HG03066 (cell line): ENCODE measurements around the gene PEAK1.
"Not testable (repeated sequence)": the region's sequence is repeated elsewhere in the genome, so short reads cannot be mapped to it uniquely, and the experiment has no call there.

Experiments used
- ATAC-seq: cut with Tn5 transposase; IDR thresholded peaks from one replicate; pipeline ENCODE4 v1.9.1; 2021; ENCODE audit warnings: low read depth; ENCODE audit not compliant: unreplicated experiment

The PEAK1 gene

DNA sequence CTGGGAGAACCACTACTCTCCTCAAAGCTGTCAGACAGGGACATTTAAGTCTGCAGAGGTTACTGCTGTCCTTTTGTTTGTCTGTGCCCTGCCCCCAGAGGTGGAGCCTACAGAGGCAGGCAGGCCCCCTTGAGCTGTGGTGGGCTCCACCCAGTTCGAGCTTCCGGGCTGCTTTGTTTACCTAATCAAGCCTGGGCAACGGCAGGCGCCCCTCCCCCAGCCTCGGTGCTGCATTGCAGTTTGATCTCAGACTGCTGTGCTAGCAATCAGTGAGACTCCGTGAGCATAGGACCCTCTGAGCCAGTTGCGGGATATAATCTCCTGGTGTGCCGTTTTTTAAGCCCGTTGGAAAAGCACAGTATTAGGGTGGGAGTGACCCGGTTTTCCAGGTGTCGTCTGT is 263.9 kb downstream of the PEAK1 start:
- not testable (repeated sequence) for ATAC-seq

GRCh38 chr15:77148191-77148590 is 271.7 kb downstream of the PEAK1 start:
- no peak for ATAC-seq

GRCh38 chr15:77145370-77145769 is 274.5 kb downstream of the PEAK1 start:
- no peak for ATAC-seq

- no peak for ATAC-seq
These were observed 275.3 kb downstream of the PEAK1 start for GRCh38 chr15:77144492-77145070.

GRCh38 chr15:77144026-77144425 is 275.9 kb downstream of the PEAK1 start:
- ATAC-seq = no peak

- no peak for ATAC-seq
These were observed 276.3 kb downstream of the PEAK1 start for GRCh38 chr15:77143616-77144015.

- ATAC-seq = no peak
These were observed 276.7 kb downstream of the PEAK1 start for GRCh38 chr15:77143191-77143590.

DNA sequence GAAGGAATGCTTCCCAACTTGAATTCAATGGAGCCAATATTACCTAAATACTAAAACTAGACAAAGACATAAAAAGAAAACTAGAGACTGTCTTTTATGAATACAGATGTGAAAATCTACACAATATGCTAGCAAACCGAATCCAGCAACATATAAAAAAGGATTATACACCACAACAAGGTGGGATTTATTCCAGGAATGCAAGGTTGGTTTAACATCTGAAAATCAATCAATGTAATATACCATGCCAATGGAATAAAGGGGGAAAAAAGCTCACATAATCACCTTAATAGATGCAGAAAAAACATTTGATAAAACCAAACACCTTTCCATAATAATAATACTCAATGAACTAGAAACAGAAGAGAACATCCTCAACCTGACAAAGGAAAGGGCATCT is 279.7 kb downstream of the PEAK1 start:
- ATAC-seq = no peak

- ATAC-seq = no peak
These were observed 280.6 kb downstream of the PEAK1 start for GRCh38 chr15:77139312-77139711.

GRCh38 chr15:77138167-77138522 is 281.8 kb downstream of the PEAK1 start:
- ATAC-seq = no peak

DNA sequence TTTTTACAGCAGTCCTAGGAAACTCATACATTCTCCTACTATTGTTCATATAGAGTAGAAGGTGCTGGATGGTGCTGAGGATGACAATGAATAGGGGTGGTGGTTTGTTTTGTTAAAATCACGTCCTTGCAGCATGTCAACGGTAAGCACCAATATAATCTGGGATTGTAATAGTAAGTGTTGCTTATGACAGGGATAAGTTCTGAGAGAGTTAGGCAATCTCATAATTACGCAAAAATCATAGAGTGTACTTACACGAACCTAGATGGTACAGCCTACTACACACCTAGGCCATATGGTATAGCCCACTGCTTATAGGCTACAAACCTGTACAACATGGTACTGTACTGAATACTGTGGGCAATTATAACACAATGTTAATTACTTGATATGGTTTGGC is 284.7 kb downstream of the PEAK1 start:
- ATAC-seq = no peak

- no peak for ATAC-seq
These were observed 289.5 kb downstream of the PEAK1 start for GRCh38 chr15:77130315-77130930.

DNA sequence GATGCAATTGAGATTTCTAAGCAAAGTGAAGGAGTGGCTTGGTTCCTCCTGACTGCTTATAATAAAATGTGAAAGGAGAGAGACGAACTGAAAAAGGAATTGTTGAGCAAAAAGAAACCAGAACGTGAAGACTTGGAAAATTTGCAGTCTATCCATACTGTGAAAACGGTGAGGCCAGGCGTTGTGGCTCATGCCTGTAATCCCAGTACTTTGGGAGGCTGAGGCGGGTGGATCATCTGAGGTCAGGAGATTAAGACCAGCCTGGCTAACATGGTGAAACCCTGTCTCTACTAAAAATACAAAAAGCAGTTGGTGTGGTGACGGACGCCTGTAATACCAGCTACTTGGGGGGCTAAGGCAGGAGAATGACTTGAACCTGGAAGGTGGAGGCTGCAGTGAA is 292.3 kb downstream of the PEAK1 start:
- no peak for ATAC-seq

GRCh38 chr15:77126529-77127326 is 293.2 kb downstream of the PEAK1 start:
- ATAC-seq = no peak

GRCh38 chr15:77123854-77124253 is 296.1 kb downstream of the PEAK1 start:
- no peak for ATAC-seq

DNA sequence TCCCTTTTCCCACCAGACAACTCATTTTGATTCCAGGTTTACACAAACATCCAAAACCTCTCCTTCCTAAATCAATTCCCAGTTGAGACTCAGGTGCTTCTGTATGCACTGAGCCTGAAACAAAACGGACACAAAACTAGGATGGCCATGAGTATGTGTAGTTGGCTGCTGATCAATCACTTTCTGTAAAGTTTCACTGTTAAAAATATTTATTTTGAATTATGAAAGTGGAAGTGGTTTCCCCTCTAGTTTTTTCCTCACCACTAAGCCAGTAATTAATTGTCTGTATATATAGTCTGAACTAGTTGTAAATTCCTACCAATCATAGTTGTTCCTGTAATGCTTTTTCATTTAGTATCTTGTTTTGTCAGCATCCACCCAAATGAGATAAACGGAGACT is 297.3 kb downstream of the PEAK1 start:
- ATAC-seq = no peak

- no peak for ATAC-seq
These were observed 298.3 kb downstream of the PEAK1 start for GRCh38 chr15:77121599-77121998.

- ATAC-seq = no peak
These were observed 299.3 kb downstream of the PEAK1 start for GRCh38 chr15:77120576-77120975.

- no peak for ATAC-seq
These were observed 300.5 kb downstream of the PEAK1 start for GRCh38 chr15:77119446-77119845.

GRCh38 chr15:77118882-77119321 is 301.0 kb downstream of the PEAK1 start:
- ATAC-seq = no peak

- no peak for ATAC-seq
These were observed 304.7 kb downstream of the PEAK1 start for GRCh38 chr15:77115179-77115578.
